Hepatocyte (in vitro differentiated cells): ENCODE measurements around the gene PLEKHG4B. TPM values are rescaled to one million over a fixed set of nuclear protein-coding genes. Genes with fewer than 3 reads are reported as not detected.

Experiments used
- DNase-seq: peaks from one replicate; pipeline ENCODE4 v3.0.0-alpha.2; 2016; ENCODE audit warnings: low spot score
- H2AFZ ChIP-seq: fragments of 200-600 bp; sonication (generic); 2 replicates; pipeline ENCODE4 v1.6.0; 2016; ENCODE audit warnings: antibody characterized with exemption, mild to moderate bottlenecking
- H3K27ac ChIP-seq: fragments of 200-600 bp; sonication (generic); 2 replicates; pipeline ENCODE4 v1.5.1; 2016; ENCODE audit warnings: mild to moderate bottlenecking
- H3K27me3 ChIP-seq: fragments of 200-600 bp; sonication (generic); 2 replicates; pipeline ENCODE4 v1.6.1; 2016
- H3K36me3 ChIP-seq: fragments of 200-600 bp; sonication (generic); replicated peaks from 2 replicates; pipeline ENCODE4 v1.5.1; 2016; ENCODE audit warnings: low read depth; ENCODE audit not compliant: insufficient read depth
- H3K4me1 ChIP-seq: fragments of 200-600 bp; sonication (generic); 2 replicates; pipeline ENCODE4 v1.5.1; 2016; ENCODE audit warnings: mild to moderate bottlenecking, moderate library complexity; ENCODE audit not compliant: insufficient read depth
- H3K4me2 ChIP-seq: fragments of 200-600 bp; sonication (generic); 2 replicates; pipeline ENCODE4 v1.6.0; 2016
- H3K4me3 ChIP-seq: fragments of 200-600 bp; sonication (generic); 2 replicates; pipeline ENCODE4 v1.5.1; 2016; ENCODE audit warnings: mild to moderate bottlenecking
- H3K79me2 ChIP-seq: fragments of 200-600 bp; sonication (generic); 2 replicates; pipeline ENCODE4 v1.6.0; 2017; ENCODE audit warnings: mild to moderate bottlenecking
- H3K9me2 ChIP-seq: fragments of 200-600 bp; sonication (generic); replicated peaks from 2 replicates; pipeline ENCODE4 v1.6.0; 2017; ENCODE audit warnings: mild to moderate bottlenecking; ENCODE audit not compliant: insufficient read depth
- H3K9me3 ChIP-seq: fragments of 200-600 bp; sonication (generic); 2 replicates; pipeline ENCODE4 v1.5.1; 2016; ENCODE audit warnings: low read depth, mild to moderate bottlenecking
- H4K20me1 ChIP-seq: fragments of 200-600 bp; sonication (generic); 2 replicates; pipeline ENCODE4 v1.6.0; 2016; ENCODE audit warnings: mild to moderate bottlenecking; ENCODE audit not compliant: insufficient read depth, poor library complexity, severe bottlenecking
- EZH2 ChIP-seq: fragments of 200-600 bp; sonication (generic); IDR thresholded peaks from 2 replicates; pipeline ENCODE4 v1.6.1; 2016; ENCODE audit warnings: antibody characterized with exemption, mild to moderate bottlenecking, borderline replicate concordance
- EZH2phosphoT487 ChIP-seq: fragments of 200-600 bp; sonication (generic); IDR thresholded peaks from one replicate; pipeline ENCODE4 v1.6.1; 2018; ENCODE audit warnings: antibody characterized with exemption, mild to moderate bottlenecking, low read depth, moderate library complexity; ENCODE audit not compliant: unreplicated experiment, severe bottlenecking
- WGBS: methylation state at CpG from one replicate; pipeline ENCODE4 v1.1.6; 2016; ENCODE audit warnings: low lambda C conversion rate; ENCODE audit errors: missing lambda C conversion rate; 5-methylcytosine and 5-hydroxymethylcytosine counted together
- polyA plus RNA-seq: library from polyadenylated mRNA; unstranded; fragments of >200 nt; fragmentation: Nextera tagmentation; extraction: Ambion mirVana; gene quantifications from 2 replicates; pipeline ENCODE4 v1.2.1, GENCODE V29; 2016
- total RNA-seq: library from RNA; depleted of rRNA; stranded (reverse); fragments of >200 nt; gene quantifications from 2 replicates; pipeline ENCODE4 v1.2.3, GENCODE V29; 2014
- TF ChIP-seq, protein P1 (sequence below): fragments of 200-600 bp; sonication (generic); IDR thresholded peaks from 2 replicates; pipeline ENCODE4 v1.5.1; 2016; ENCODE audit warnings: antibody characterized with exemption, mild to moderate bottlenecking; ENCODE audit not compliant: poor library complexity

Gene PLEKHG4B
- total and polyA plus RNA-seq, 2 experiments from 2014 or later, result 3.6 to 4.0 TPM

- no peaks in the 10 kb centered on the region for H3K36me3 ChIP-seq
Measured at GRCh38 chr5:157126-157715, 65.3 kb downstream of the PLEKHG4B start.

GRCh38 chr5:157801-158200 lies 65.8 kb downstream of the PLEKHG4B start:
- no peaks in the 10 kb centered on the region for H3K36me3 ChIP-seq
- no peaks in the 10 kb centered on the region for H3K9me3 ChIP-seq
- no peak overlapping the region for H3K27ac ChIP-seq
- no peaks in the 10 kb centered on the region for H3K9me2 ChIP-seq
- H2AFZ ChIP-seq, result no peak overlapping the region
- H3K27me3 ChIP-seq, result no peaks in the 10 kb centered on the region
- H3K79me2 ChIP-seq, result no peaks in the 10 kb centered on the region
- no peak overlapping the region for H3K4me3 ChIP-seq
- H3K4me2 ChIP-seq, result no peak overlapping the region
- TF ChIP-seq EZH2phosphoT487, result no peak
- TF ChIP-seq, protein P1, sequence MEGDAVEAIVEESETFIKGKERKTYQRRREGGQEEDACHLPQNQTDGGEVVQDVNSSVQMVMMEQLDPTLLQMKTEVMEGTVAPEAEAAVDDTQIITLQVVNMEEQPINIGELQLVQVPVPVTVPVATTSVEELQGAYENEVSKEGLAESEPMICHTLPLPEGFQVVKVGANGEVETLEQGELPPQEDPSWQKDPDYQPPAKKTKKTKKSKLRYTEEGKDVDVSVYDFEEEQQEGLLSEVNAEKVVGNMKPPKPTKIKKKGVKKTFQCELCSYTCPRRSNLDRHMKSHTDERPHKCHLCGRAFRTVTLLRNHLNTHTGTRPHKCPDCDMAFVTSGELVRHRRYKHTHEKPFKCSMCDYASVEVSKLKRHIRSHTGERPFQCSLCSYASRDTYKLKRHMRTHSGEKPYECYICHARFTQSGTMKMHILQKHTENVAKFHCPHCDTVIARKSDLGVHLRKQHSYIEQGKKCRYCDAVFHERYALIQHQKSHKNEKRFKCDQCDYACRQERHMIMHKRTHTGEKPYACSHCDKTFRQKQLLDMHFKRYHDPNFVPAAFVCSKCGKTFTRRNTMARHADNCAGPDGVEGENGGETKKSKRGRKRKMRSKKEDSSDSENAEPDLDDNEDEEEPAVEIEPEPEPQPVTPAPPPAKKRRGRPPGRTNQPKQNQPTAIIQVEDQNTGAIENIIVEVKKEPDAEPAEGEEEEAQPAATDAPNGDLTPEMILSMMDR, result no peak
- no peak for TF ChIP-seq EZH2
- no peak for DNase-seq
- no peaks in the 10 kb centered on the region for H3K4me1 ChIP-seq
- no peaks in the 10 kb centered on the region for H4K20me1 ChIP-seq
- WGBS, result 89% methylated on average over 10 of the region's 11 CpGs

More at GRCh38 chr5:157126-157715, 65.3 kb downstream of the PLEKHG4B start:
- Histone ChIP-seq H3K9me2 (no peaks in the 10 kb centered on the region), H3K4me3 (no peak overlapping the region), H3K27ac (no peak overlapping the region), H4K20me1 (no peaks in the 10 kb centered on the region), H3K9me3 (no peaks in the 10 kb centered on the region), H3K79me2 (no peaks in the 10 kb centered on the region), H2AFZ (no peak overlapping the region), H3K27me3 (no peaks in the 10 kb centered on the region), H3K4me2 (no peak overlapping the region), H3K4me1 (no peaks in the 10 kb centered on the region)
- 97% methylated on average over 12 of the region's 12 CpGs for WGBS
- DNase-seq, result no peak
- TF ChIP-seq, protein P1, result no peak
- TF ChIP-seq EZH2, result no peak
- no peak for TF ChIP-seq EZH2phosphoT487

DNA sequence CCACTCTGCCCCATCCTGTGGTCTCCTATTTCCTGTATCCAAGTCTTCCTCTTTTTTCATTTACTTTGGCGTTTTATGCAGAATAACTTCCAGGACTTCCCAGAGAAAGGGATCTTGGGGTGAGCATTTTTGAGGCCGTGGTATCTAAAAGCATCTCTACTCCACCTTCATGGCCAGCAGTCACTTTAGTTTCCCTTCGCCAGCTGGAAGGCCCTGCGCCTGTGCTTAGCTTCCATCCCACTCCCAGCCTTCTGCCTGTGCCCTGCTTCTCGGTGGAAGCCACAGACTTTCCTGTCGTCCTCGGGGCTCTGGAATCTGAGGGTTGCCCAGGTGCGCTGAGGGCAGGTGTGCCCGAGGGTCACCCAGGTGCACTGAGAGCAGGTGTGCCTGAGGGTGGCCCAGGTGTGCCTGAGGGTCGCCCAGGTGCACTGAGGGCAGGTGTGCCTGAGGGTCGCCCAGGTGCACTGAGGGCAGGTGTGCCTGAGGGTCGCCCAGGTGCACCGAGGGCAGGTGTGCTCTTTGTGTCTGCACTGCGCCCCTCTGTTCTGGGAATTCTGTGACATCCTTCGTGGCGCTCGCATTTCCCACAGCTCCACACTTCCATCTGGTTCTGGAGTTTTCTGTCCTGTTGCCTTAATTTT lies 67.0 kb downstream of the PLEKHG4B start:
- Histone ChIP-seq H3K4me1 (no peaks in the 10 kb centered on the region), H3K9me3 (no peaks in the 10 kb centered on the region), H3K79me2 (no peaks in the 10 kb centered on the region), H3K27me3 (no peaks in the 10 kb centered on the region), H3K9me2 (no peaks in the 10 kb centered on the region), H2AFZ (no peak overlapping the region), H3K4me3 (no peak overlapping the region), H3K27ac (no peak overlapping the region), H3K36me3 (no peaks in the 10 kb centered on the region), H4K20me1 (no peaks in the 10 kb centered on the region), H3K4me2 (no peak overlapping the region)
- no peak for DNase-seq
- 90% methylated on average over 17 of the region's 17 CpGs for WGBS
- TF ChIP-seq EZH2, result no peak
- TF ChIP-seq, protein P1, result no peak
